ENCODE data around the gene PPWD1. TPM values are rescaled to one million over a fixed set of nuclear protein-coding genes. Genes with fewer than 3 reads are reported as not detected.
A peak's percentile ranks its signal among the peaks of the same experiment; 100 is the strongest.

PPWD1 gene
- total RNA-seq, 1 experiment from 2014 or later = 46.3 TPM

- DNase-seq (ENCODE audit: low read depth) = no peak
Measured at GRCh38 chr5:65623482-65623881, 60.4 kb downstream of the PPWD1 start.

- DNase-seq (ENCODE audit: low read depth) = peak; percentile 96
Measured at GRCh38 chr5:65624025-65624570, 61.0 kb downstream of the PPWD1 start, which contains the start of gene TRIM23. TRIM23 (minus strand) TSS chr5:65624333; CDS start chr5:65624274, 59 bp downstream.

- DNase-seq (ENCODE audit: low read depth) = peak; percentile 88
Measured at GRCh38 chr5:65624571-65625555, 61.8 kb downstream of the PPWD1 start, which contains the start of the genes SHLD3 and TRAPPC13. SHLD3 (plus strand) TSS chr5:65625027; CDS start chr5:65629588, 4,561 bp downstream. TRAPPC13 (plus strand) TSS chr5:65625027; CDS start chr5:65625061, 34 bp downstream.

- no peak for DNase-seq (ENCODE audit: low read depth)
Measured at GRCh38 chr5:65625743-65626142, 62.6 kb downstream of the PPWD1 start.

GRCh38 chr5:65630981-65631380 is 67.9 kb downstream of the PPWD1 start:
- DNase-seq (ENCODE audit: low read depth) = no peak

Other genes starting within 250 kb of the PPWD1 start
- 14.2 and 20.8 TPM in 2 replicates for gene ADAMTS6, start 81.4 kb upstream of the PPWD1 start, total RNA-seq (2014; rRNA removed; shearing (Covaris generic))
- gene CENPK, start 128 bp upstream of the PPWD1 start, total RNA-seq (2014; rRNA removed; shearing (Covaris generic)) = 42.2 and 105 TPM in 2 replicates
- 11.8 and 13.8 TPM in 2 replicates for gene TRIM23, start 61.0 kb downstream of the PPWD1 start, total RNA-seq (2014; rRNA removed; shearing (Covaris generic))
- 5.3 and 7.7 TPM in 2 replicates for gene SHLD3, start 61.7 kb downstream of the PPWD1 start, total RNA-seq (2014; rRNA removed; shearing (Covaris generic))
- 51.8 and 56.9 TPM in 2 replicates for gene TRAPPC13, start 61.7 kb downstream of the PPWD1 start, total RNA-seq (2014; rRNA removed; shearing (Covaris generic))
- gene SGTB, start 158.8 kb downstream of the PPWD1 start, total RNA-seq (2014; rRNA removed; shearing (Covaris generic)) = 7.7 and 9.9 TPM in 2 replicates
- 43.8 and 44.2 TPM in 2 replicates for gene NLN, start 158.9 kb downstream of the PPWD1 start, total RNA-seq (2014; rRNA removed; shearing (Covaris generic))